HG03521 (cell line): ENCODE measurements around the gene SERPINB5.
"Not testable (repeated sequence)": the region's sequence is repeated elsewhere in the genome, so short reads cannot be mapped to it uniquely, and the experiment has no call there.

Source experiments
- ATAC-seq: cut with Tn5 transposase; IDR thresholded peaks from one replicate; pipeline ENCODE4 v1.9.1; 2021; ENCODE audit warnings: mild to moderate bottlenecking, moderate library complexity; ENCODE audit not compliant: unreplicated experiment

Gene SERPINB5, protein sequence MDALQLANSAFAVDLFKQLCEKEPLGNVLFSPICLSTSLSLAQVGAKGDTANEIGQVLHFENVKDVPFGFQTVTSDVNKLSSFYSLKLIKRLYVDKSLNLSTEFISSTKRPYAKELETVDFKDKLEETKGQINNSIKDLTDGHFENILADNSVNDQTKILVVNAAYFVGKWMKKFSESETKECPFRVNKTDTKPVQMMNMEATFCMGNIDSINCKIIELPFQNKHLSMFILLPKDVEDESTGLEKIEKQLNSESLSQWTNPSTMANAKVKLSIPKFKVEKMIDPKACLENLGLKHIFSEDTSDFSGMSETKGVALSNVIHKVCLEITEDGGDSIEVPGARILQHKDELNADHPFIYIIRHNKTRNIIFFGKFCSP

DNA sequence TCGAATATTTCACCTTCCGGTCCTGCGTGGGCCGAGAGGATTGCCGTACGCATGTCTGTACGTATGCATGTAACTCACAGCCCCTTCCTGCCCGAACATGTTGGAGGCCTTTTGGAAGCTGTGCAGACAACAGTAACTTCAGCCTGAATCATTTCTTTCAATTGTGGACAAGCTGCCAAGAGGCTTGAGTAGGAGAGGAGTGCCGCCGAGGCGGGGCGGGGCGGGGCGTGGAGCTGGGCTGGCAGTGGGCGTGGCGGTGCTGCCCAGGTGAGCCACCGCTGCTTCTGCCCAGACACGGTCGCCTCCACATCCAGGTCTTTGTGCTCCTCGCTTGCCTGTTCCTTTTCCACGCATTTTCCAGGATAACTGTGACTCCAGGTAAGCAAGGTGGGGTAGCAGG, at the start of gene SERPINB5:
Gene SERPINB5 (plus strand): TSS at position 291 of the 400 bp plus-strand sequence. CDS start 7,471 bp downstream, outside the sequence.
- no peak for ATAC-seq

DNA sequence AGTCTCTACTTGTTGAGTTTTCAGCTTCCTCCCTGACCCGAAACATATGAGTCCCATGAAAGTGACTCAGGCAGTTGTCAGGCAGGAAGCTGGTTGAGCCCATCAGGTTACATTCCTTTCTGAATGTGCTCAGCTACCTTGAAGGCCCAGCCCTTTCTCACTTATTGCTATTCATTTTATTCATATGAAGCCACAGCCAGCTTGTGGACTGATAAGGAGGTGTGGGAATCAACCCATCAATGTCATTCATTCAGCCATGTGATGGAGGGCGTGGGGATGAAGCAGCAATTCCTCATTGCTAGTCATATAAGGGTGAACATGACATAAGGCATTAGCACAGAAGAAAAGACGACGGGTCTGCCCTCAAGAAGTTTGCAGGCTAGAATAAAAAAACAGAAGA, 49.2 kb upstream of the SERPINB5 start:
- ATAC-seq: no peak

DNA sequence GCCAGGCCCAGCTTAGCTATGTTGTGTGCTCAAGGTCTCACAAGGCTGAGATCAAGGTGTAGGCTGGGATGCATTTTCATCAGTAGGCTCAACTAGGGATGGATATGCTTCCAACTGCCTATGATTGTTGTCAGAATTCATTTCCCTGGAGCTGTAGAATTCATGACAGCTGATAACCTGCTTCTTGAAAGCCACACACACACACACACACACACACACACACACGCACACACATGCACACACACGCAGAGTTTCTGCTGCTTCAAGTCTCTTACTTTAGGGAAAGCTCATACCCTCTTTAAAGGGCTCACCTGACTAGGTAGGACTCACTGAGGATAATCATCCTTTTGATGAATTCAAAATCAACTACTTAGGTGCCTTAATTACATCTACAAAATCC, 46.2 kb upstream of the SERPINB5 start:
- ATAC-seq: no peak

DNA sequence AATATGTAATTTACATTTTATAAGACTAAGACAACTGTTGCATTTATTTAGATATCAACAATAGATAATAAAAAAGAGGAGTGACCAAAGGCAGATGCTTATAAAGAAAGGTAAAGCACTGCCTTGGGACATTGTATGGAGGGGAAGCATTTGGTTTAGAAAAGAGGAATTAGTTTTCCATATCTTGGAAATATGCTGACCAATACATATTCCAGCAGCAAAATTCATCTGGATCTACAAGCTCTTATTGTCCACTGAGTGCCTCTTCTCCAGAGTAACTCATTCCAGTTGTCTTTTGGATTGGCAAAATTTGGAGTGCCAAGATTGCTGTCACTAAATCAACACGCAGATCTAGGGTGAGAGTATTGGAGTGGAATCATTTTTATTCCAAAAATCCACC, 45.6 kb upstream of the SERPINB5 start:
- ATAC-seq: no peak

DNA sequence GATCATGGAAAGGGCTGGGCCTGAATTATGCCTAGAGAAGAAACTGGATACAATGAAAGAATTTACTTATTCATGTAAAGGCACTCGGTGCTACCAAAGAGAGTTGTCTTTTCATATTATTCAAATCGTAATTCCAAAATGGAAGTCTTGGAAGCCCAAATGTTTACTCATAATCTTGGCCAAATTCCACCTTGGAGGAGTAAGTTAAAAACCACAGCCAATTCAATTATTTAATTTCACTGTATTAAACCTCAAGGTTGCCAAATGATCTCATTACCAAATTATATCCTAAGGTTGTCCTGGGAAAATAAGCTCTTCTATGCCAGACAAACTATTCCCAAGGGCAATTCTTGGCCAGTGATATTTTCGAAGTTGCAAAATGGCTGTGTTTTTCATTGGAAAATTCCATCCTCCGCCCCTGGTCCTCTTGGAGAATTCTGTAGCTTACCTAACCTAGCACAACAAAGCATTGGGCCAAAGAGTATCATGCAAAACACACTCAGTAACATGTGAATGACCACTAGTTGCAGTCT, 43.4 kb upstream of the SERPINB5 start:
- ATAC-seq: no peak

DNA sequence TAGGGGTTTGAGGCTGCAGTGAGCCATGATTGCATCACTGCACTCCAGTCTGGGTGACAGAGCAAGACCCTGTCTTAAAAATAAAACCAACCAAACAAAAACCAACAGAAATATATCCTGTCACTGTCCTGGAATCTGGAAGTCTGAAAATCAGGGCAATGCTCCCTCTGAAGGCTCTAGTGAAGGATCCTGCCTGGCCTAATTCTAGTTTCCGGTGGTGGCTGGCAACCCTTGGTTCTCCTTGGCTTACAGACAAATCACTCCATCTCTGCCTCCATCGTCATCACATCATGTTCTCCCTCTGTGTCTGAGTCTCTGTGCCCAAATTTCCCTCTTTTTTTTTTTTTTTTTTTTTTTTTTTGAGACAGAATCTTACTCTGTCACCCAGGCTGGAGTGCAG, 38.6 kb upstream of the SERPINB5 start:
- ATAC-seq: no peak

DNA sequence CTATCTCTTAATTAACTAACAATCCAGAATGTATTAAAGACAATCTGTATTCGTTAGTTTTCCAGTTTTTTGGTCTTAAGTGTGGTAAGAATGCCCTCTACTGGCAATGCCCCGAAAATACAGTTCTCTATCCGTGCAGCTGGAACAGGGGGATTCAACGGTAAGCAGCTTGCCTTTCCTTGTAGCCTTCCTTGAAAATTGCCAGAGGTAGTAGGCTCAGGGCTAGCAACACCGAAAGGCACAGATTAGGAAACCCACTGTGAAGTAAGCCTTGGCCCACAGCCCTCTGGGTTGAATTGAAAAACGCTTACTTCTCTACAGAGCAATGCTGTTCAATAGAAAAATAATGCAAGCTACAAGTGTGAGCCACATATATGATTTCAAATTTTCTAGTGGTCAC, 37.4 kb upstream of the SERPINB5 start:
- no peak for ATAC-seq

DNA sequence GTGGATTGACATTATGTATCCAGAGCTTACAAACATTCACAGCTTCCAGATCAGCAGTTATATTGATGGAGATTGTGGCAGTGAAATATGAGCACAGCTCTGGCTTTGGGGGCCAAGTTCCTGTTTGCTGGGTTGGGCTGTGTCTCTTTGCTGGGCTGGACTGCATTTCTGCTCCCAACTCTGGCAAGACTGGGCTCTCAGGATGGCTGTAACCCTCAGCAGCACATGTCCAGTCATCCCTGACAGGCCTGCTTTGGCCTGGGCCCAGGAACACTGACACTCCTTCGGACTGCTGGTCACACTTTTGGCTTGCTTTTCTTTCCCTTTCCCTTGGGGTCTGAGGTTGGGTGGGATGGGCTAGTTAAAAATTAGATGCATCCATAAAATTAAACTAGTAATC, 36.5 kb upstream of the SERPINB5 start:
- ATAC-seq: no peak

DNA sequence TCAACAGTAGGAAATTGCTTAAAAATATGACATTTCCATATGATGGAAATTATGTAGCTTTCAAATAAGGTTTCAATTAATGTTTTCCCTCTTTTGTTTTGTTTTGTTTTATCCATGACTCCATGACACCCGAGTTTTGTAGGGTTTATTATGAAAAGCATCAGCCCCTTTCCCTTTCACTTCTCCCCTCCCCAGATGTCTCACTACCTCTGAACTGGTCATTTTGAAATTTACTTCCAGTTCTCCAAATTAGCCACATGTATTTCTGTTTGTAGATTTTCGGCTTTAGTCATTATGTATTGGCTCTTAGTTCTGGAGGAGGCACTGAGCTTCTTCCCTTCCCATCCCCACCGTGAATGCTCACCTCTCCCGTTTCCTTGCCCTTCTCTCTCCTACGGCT, 35.9 kb upstream of the SERPINB5 start:
- no peak for ATAC-seq

DNA sequence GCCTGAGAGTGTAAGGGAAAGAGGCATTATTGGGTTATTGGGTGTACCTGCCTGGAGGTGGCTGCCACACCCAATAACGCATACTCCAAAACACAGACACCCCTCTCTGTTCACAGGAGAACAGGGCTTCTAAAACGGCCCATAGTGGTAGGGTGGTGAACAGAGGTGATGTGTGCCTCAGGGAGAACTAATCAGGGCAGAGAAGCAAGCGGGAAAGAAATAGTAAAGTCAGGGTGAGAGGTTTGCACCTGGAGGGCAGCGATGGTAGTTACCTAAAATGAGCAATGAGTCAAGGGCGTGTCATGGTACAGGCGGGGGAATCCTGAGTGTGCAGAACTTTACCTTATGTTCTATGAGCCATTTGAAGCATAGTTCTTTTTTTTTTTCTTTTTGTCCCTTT, 32.9 kb upstream of the SERPINB5 start:
- ATAC-seq: no peak

DNA sequence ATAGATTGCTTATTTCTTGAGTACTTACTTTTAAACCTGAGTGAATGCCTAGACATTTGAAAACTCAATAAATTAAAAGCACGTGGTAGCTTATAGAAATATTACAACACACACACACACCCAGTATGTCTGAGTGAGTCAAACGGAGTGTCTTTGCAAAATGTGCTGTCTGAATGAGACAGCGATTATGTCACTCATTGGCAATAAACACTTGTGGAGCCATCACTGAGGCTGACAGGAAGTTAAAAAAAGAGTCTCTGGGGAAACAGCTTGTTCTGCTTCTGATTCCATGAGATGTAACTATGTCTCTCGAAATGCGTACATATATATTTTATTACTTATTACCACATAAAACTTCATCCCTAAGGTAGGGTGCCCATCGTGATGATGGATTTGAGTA, 32.2 kb upstream of the SERPINB5 start:
- ATAC-seq: no peak

DNA sequence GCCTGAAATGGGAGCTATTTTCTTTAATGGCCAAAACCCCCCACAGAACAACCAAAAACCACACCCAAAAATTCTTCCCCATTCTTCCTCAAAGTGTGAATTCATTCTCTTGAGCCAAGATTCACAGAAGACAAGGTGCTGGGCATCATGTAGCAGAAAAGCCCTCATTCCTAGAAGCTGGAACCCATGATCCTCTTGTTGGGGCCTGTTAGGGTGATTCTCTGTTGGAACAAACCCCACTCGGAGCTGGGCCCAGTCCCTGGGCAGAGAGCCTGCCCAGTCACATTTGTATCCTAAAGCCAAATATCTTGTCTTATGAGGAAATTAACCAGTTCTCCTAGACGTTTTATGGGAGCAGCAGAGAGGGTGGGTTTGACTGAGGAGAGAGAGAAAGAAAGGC, 31.7 kb upstream of the SERPINB5 start:
- ATAC-seq: no peak

DNA sequence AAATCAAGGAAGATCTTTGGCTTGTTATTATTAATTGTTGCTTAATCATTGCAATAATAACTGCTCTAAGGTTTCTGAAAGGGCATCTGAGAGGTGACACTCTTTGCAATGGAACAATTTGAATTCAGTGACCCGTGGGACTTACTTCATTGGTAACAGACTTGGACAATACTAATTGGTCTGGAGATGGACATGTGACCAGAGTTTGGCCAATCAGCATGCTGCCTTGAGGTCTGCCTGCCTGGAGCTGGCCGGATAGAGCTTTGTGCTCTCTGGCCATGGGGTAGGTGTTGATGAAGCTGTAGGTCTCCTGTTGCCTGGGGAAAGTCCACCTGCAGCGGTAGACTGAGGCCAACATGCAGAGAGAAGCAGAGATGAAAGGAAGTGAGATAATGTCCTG, 30.5 kb upstream of the SERPINB5 start:
- ATAC-seq: no peak

DNA sequence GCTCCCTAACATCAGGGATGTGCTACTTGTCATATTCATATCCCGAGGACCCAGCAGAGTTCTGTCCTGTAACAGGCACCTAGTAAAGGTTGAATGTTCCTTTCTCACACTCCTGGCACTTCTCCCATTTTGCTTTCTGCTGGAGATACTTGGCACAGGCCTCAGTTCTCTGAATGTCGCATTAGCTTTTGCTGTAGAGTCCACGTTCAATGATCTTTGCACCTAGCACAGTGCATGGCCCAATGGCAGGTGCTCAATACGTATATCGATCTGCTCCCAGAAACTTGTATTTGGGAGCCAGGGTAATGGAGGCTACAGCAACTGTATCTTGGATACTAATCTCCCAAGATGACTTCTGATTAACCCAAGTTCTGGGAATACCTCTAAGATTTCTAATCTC, 29.7 kb upstream of the SERPINB5 start:
- ATAC-seq: no peak

DNA sequence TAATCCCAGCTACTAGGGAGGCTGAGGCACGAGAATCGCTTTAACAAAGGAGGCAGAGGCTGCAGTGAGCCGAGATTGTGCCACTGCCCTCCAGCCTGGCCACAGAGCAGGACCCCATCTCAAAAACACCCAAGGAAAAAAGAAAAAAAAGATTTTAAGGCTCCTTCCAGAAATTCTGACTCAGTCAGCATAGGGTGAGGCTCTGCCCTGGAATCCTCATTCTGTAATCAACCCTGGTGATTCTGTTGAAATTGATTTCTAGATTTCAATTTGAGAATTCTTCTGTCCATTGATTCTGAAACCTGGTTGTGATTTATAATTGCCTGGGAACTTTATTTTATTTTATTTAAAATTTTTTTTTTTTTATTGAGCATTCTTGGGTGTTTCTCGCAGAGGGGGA, 27.3 kb upstream of the SERPINB5 start:
- no peak for ATAC-seq

DNA sequence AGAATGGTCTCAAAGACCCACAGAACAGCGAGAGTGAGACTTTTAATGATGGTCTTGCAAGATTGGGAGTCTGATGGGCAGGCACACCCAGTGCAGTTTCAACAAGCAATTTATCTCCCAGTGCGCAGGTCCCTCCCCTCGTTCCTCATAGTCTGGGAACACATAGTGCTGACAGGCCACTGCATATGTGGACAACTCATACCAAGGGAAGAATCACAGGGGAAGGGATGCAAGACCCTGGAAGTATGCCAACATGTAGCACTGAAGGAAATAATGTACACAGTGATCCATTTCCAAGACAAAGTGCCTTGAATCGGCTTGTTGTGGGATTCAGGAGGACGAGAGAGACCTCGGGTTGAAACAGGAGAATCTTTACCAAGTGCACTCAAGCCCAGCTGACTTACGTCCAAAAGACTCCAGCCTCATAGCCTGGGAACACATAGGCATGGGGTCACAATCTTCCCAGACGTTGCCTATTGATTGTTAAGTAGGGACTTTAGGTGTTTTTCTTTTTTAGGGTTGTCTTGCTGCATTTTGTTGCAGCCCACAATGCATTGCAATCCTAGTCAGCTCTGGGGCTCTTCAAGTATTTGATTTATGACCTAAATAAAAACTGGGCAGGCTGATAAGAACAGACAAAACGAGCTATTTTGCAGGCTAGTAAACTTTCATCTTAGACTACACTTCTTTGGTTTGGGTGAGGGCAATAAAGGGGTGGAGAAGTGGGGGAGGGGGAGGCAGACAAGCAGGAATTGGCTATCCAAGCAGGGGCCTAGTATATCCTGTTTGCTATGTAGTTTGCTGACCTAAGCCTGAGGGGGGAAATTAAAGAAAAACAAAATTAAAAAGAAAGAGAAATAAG, 24.7 kb upstream of the SERPINB5 start:
- ATAC-seq: no peak

DNA sequence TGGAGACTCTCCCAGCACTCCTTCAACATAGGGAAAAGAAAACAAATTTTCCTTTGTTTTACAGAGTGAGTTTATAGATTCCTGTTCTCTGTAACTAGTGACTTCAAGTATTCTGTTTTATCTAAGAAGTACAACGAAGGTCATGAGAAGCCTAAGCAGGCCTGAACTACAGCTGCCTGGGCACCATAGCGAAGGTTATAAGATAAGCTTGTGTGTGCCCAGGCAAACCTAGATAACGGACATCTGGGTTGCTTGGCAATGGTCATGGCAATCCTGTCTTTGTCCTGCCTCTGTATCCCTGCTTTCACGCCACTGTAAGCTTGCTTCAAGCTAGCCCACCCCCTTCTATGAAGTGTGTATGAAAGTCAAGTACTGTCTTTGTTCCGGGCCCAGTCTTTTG, 24.0 kb upstream of the SERPINB5 start:
- ATAC-seq: not testable (repeated sequence)

DNA sequence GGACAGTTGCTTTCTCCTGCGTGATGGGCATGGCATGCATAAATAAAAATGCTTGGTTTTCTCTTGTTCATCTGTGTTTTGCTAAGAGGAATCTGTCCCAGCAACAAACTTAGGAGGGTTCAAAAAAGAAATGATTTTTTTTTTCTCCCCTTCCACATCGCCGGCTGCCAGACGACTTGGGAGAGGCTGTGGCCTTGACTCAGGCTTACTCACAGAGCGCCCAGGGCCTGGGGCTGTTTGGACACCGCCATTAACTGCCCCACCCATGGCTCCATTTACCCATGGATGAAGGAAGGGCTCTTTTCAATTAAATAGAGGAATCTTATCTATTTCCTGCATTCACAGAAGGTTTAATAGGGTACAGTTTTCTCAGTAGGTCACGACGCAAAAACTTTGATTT, 22.3 kb upstream of the SERPINB5 start:
- no peak for ATAC-seq

DNA sequence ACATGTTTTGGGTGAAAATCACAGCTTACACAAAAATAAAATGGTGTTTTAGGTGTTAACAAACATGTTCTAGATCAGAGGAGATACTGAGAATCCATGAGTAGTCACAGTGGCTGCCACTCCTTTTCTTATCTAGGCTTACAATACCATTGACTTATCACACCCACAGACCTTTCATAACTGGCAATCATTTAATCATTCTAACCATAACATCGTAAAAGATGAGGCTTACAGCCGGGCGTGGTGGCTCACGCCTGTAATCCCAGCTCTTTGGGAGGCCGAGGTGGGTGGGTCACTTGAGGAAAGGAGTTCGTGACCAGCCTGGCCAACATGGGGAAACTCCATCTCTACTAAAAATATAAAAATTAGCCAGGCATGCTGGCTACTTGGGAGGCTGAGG, 18.8 kb upstream of the SERPINB5 start:
- no peak for ATAC-seq

DNA sequence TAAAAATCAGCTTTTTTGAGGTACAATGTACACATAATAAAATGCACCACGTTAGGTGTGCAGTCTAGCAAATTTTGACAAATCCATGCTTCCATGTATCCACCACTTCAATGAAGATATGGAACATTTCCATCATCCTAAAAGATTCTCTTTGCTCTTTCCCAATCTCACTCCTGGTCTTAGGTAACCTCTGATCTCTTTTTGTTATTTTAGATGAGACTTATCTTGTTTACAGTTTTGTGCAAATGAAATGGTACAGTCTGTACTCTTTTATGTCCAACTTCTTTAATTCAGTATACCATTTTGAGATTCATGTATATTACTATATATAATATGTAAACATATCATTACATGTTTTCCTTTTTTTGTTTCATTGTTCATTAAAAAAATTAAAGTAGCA, 16.3 kb upstream of the SERPINB5 start:
- ATAC-seq: no peak

DNA sequence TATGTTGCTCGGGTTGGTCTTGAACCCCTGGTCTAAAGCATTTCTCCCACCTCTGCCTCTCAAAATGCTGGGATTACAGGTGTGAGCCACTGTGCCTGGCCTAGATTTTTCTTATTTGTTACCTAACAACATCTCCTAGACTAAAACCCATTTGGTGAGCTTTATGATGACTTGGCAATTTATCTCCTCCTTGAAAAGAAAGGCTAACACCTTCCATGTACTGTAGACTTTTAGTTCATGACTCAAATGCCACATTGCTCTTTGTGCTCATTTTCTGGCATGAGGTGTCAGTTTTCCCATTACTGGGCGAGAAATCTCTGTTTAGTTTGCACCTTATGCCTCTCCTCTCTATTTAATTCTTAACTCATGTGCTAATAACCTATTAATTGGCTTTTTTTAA, 12.3 kb upstream of the SERPINB5 start:
- ATAC-seq: no peak

DNA sequence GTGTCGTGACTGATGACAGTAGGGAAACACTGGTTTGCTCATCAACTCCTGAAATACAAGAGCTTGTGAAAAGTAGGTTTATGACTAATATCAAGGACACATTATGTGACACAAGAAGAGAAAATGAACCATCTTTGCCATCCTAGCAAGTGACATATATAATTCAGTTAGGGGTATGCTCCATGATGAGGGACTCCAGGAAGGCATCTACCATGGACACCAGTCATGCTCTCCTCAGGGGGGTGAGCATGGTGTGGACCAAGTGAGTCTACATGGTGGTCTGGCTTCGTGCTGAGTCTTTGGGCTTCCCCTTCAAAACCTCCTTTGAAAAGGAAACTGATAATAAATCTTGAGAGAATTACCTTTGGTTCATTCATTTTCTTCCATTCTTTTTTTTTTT, 11.7 kb upstream of the SERPINB5 start:
- ATAC-seq: no peak
